CD4-positive, alpha-beta memory T cell (primary cell): ENCODE data around the gene TTC14. TPM values are rescaled to one million over a fixed set of nuclear protein-coding genes. Genes with fewer than 3 reads are reported as not detected.

ENCODE experiments used
- CTCF ChIA-PET: fragments of 350-600 bp; sonication (Branson Sonifier 250); formaldehyde crosslinking; loops from one replicate; lab custom pipeline; 2021; ENCODE audit warnings: inconsistent platforms; ENCODE audit not compliant: partially characterized antibody; lab: Charles Lee
- POLR2A ChIA-PET: fragments of 350-600 bp; sonication (Branson Sonifier 250); formaldehyde crosslinking; loops from one replicate; lab custom pipeline; 2021; ENCODE audit not compliant: partially characterized antibody; lab: Charles Lee
- DNase-seq, 5 donors: peaks; one replicate each; pipeline versions ENCODE4 v3.0.0 to v3.0.0-alpha.2; 2020 to 2022; ENCODE audit warnings: mixed read lengths in 1 of 5
- H3K27ac ChIP-seq: one replicate; pipeline ENCODE4 v1.7.0; 2013; ENCODE audit warnings: low read depth, low read length
- H3K27me3 ChIP-seq: 2 replicates; pipeline ENCODE4 v1.7.0; 2013; ENCODE audit warnings: mild to moderate bottlenecking, low read length, moderate library complexity; ENCODE audit not compliant: insufficient read depth
- H3K36me3 ChIP-seq: 2 replicates; pipeline ENCODE4 v1.7.0; 2013; ENCODE audit warnings: mild to moderate bottlenecking, low read length, moderate library complexity; ENCODE audit not compliant: insufficient read depth
- H3K4me1 ChIP-seq: 2 replicates; pipeline ENCODE4 v1.7.0; 2013; ENCODE audit warnings: mild to moderate bottlenecking, low read length, moderate library complexity; ENCODE audit not compliant: insufficient read depth
- H3K4me3 ChIP-seq, 2 donors: one replicate each; pipeline ENCODE4 v1.7.0; 2013; ENCODE audit warnings: low read length in 2 of 2, mild to moderate bottlenecking in 1 of 2
- H3K9me3 ChIP-seq, 2 donors: one replicate each; pipeline ENCODE4 v1.7.0; 2013; ENCODE audit warnings: low read length in 2 of 2, control low read depth in 1 of 2; ENCODE audit not compliant: control insufficient read depth in 1 of 2
- H3K27ac Mint-ChIP-seq, 7 donors: one replicate each; pipeline ENCODE4 v1.8.0; 2020 to 2021; ENCODE audit warnings: mixed read lengths in 7 of 7, mild to moderate bottlenecking in 6 of 7, inconsistent platforms in 3 of 7, moderate library complexity in 3 of 7
- H3K27me3 Mint-ChIP-seq, 2 donors: one replicate each; pipeline ENCODE4 v1.8.0; 2020 to 2021; ENCODE audit warnings: mixed read lengths in 2 of 2
- H3K36me3 Mint-ChIP-seq, 2 donors: one replicate each; pipeline ENCODE4 v1.8.0; 2020 to 2021; ENCODE audit warnings: mixed read lengths in 2 of 2, inconsistent platforms in 1 of 2, mild to moderate bottlenecking in 1 of 2
- H3K4me1 Mint-ChIP-seq, 4 donors: one replicate each; pipeline ENCODE4 v1.8.0; 2020 to 2021; ENCODE audit warnings: mixed read lengths in 4 of 4, mild to moderate bottlenecking in 1 of 4
- H3K4me3 Mint-ChIP-seq, 8 donors: one replicate each; pipeline ENCODE4 v1.8.0; 2020 to 2021; ENCODE audit warnings: mixed read lengths in 8 of 8, mild to moderate bottlenecking in 7 of 8, moderate library complexity in 6 of 8, inconsistent platforms in 3 of 8
- H3K9me3 Mint-ChIP-seq, 8 donors: one replicate each; pipeline ENCODE4 v1.8.0; 2020 to 2021; ENCODE audit warnings: mixed read lengths in 8 of 8, mild to moderate bottlenecking in 5 of 8, inconsistent platforms in 3 of 8, moderate library complexity in 1 of 8
- intact Hi-C: fragments of 100-400 bp; cut with micrococcal nuclease; formaldehyde crosslinking; loops from one replicate; pipeline ENCODE4 v1.15.1; 2023
- polyA plus RNA-seq, 2 donors: library from polyadenylated mRNA; unstranded; fragments of 300-500 nt; fragmentation: Illumina TruSeq; gene quantifications; one replicate each; pipeline ENCODE4 v1.2.3, GENCODE V29; 2021
- total RNA-seq, 2 experiments: library from RNA; stranded (reverse); gene quantifications; one replicate each; pipeline ENCODE4 v1.2.3, GENCODE V29; 2021

TTC14 gene
- total and polyA plus RNA-seq, 4 experiments from 2014 or later = 15.7 to 177 (median 92.4) TPM

GRCh38 chr3:180630371-180630770 lies 28.4 kb downstream of the TTC14 start:
- Mint-ChIP-seq H3K9me3 (peaks cover 0 to 6% (median 0%) of the 10 kb centered on the region in 8 donors), H3K36me3 (peaks cover 4 to 16% of the 10 kb centered on the region in 2 donors), H3K4me1 (peaks cover 0 to 2% (median 0%) of the 10 kb centered on the region in 4 donors), H3K4me3 (no peak overlapping the region), H3K27me3 (peaks cover 16 to 18% of the 10 kb centered on the region in 2 donors), H3K27ac (no peak overlapping the region)
- CTCF ChIA-PET = no interaction called here
- Histone ChIP-seq H3K36me3 (no peaks in the 10 kb centered on the region), H3K9me3 (no peaks in the 10 kb centered on the region), H3K4me3 (no peak overlapping the region), H3K27ac (no peak overlapping the region), H3K4me1 (no peaks in the 10 kb centered on the region), H3K27me3 (no peaks in the 10 kb centered on the region)
- POLR2A ChIA-PET = interaction anchor here (1.2 kb wide), 1 partner anchor 28 kb away, joined by 3 read pairs; no protein-coding TSS in a partner anchor
- intact Hi-C loops = no loop called here
- DNase-seq = no peak

GRCh38 chr3:180631317-180631716 lies 29.4 kb downstream of the TTC14 start:
- Mint-ChIP-seq H3K36me3 (peaks cover 3 to 6% of the 10 kb centered on the region in 2 donors), H3K4me1 (no peaks in the 10 kb centered on the region), H3K27me3 (peaks cover 22 to 27% of the 10 kb centered on the region in 2 donors), H3K9me3 (peaks cover 0 to 8% (median 0%) of the 10 kb centered on the region in 8 donors), H3K4me3 (no peak overlapping the region), H3K27ac (no peak overlapping the region)
- H3K36me3 ChIP-seq = no peaks in the 10 kb centered on the region
- ChIA-PET POLR2A (interaction anchor here (1.2 kb wide), 1 partner anchor 29 kb away, joined by 3 read pairs; no protein-coding TSS in a partner anchor), CTCF (no interaction called here)
- intact Hi-C loops = no loop called here
- no peak for DNase-seq
- H3K4me1 ChIP-seq = no peaks in the 10 kb centered on the region
- no peaks in the 10 kb centered on the region for H3K27me3 ChIP-seq
- H3K9me3 ChIP-seq = no peaks in the 10 kb centered on the region
- H3K27ac ChIP-seq = no peak overlapping the region
- no peak overlapping the region for H3K4me3 ChIP-seq

- no peak overlapping the region for H3K4me3 ChIP-seq
- no peak overlapping the region for H3K4me3 Mint-ChIP-seq
- no peaks in the 10 kb centered on the region for H3K36me3 ChIP-seq
- H3K27me3 Mint-ChIP-seq = peaks cover 33 to 40% of the 10 kb centered on the region in 2 donors
- H3K9me3 ChIP-seq = no peaks in the 10 kb centered on the region
- POLR2A ChIA-PET = no interaction called here
- intact Hi-C loops = no loop called here
- no peak overlapping the region for H3K27ac ChIP-seq
- H3K36me3 Mint-ChIP-seq = peaks cover 0 to 3% of the 10 kb centered on the region in 2 donors
- no peak overlapping the region for H3K27ac Mint-ChIP-seq
- peaks cover 0 to 8% (median 0%) of the 10 kb centered on the region in 8 donors for H3K9me3 Mint-ChIP-seq
- H3K27me3 ChIP-seq = no peaks in the 10 kb centered on the region
- no peaks in the 10 kb centered on the region for H3K4me1 ChIP-seq
- no peaks in the 10 kb centered on the region for H3K4me1 Mint-ChIP-seq
- DNase-seq = no peak
- CTCF ChIA-PET = no interaction called here
These were observed 31.8 kb downstream of the TTC14 start for GRCh38 chr3:180633722-180634121.

DNA sequence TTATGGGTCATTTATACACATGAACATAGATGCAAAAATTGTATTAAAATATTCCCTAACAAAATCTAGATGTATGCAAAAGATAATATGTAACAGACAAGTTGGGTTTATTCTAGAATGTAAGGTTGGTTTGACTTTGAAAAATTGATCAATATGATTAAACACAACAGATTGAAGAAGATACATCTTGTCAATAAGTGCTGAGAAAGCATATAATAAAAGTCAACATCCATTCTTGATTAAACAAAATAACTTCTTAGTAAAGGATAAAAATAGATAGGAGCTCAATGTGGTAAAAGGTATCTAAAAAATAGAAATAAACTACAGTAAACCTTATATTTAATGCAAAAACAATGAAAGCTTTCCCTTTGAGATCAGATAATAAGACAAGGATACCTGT lies 39.0 kb downstream of the TTC14 start:
- H3K36me3 Mint-ChIP-seq = no peaks in the 10 kb centered on the region
- no peak overlapping the region for H3K4me3 Mint-ChIP-seq
- no peak overlapping the region for H3K27ac Mint-ChIP-seq
- no peaks in the 10 kb centered on the region for H3K4me1 Mint-ChIP-seq
- Histone ChIP-seq H3K27me3 (no peaks in the 10 kb centered on the region), H3K36me3 (no peaks in the 10 kb centered on the region), H3K4me3 (no peak overlapping the region), H3K27ac (no peak overlapping the region), H3K9me3 (no peaks in the 10 kb centered on the region), H3K4me1 (no peaks in the 10 kb centered on the region)
- H3K9me3 Mint-ChIP-seq = peaks cover 0 to 3% (median 0%) of the 10 kb centered on the region in 8 donors
- POLR2A ChIA-PET = no interaction called here
- CTCF ChIA-PET = no interaction called here
- intact Hi-C loops = no loop called here
- H3K27me3 Mint-ChIP-seq = peaks cover 16 to 31% of the 10 kb centered on the region in 2 donors
- no peak for DNase-seq

DNA sequence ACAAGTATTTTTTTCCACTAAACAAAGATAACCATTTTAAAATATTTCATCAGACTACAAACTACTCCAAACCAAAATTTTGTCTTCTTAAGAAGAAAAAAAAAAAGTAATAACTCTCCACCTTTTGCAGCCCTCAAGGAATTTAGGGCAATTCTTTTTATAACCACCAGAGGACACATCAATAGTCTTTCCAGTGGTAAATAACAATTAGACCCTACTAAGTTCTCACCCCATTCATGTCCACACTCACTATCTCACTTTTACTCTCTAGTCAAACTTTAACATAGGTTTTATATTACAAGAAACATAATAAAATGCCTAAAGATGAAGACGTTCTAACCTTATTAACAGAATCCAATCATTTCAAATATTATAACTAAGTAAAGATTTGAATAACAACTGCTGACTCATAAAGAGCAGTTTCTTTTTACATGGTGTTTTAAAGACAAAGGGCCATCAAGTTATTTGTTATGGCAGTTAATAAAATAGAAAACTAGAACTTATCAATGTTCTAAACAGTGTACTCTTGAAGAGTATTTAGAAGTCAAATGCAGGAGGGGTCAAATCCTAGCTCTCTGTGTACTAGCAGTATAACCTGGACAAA lies 44.3 kb downstream of the TTC14 start:
- no peaks in the 10 kb centered on the region for H3K9me3 Mint-ChIP-seq
- no peaks in the 10 kb centered on the region for H3K36me3 Mint-ChIP-seq
- peaks cover 9 to 12% of the 10 kb centered on the region in 2 donors for H3K27me3 Mint-ChIP-seq
- no peaks in the 10 kb centered on the region for H3K4me1 Mint-ChIP-seq
- ChIA-PET POLR2A (no interaction called here), CTCF (no interaction called here)
- Histone ChIP-seq H3K4me3 (no peak overlapping the region), H3K36me3 (no peaks in the 10 kb centered on the region), H3K27me3 (peaks cover 9% of the 10 kb centered on the region), H3K4me1 (no peaks in the 10 kb centered on the region), H3K9me3 (no peaks in the 10 kb centered on the region), H3K27ac (no peak overlapping the region)
- intact Hi-C loops = no loop called here
- DNase-seq = no peak
- H3K4me3 Mint-ChIP-seq = no peak overlapping the region
- no peak overlapping the region for H3K27ac Mint-ChIP-seq

DNA sequence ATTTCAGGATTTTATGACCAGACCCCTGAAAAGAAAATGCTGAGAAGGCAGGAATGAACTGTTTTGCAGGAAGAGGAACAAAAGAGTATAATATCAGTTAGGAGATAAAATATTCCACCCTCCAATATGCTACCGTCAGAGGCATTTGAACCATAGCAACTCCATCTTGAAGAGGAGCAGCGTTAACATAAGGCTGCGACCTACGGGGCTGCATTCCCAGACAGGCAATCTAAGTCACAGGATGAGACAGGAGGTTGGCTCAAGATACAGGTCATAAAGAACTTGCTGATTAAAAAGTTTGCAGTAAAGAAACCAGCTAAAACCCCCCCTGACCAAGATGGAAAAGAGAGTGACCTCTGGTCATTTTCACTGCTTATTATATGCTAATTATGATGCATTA lies 54.4 kb downstream of the TTC14 start:
- Histone ChIP-seq H3K9me3 (no peaks in the 10 kb centered on the region), H3K4me3 (no peak overlapping the region), H3K4me1 (no peaks in the 10 kb centered on the region), H3K27ac (no peak overlapping the region), H3K36me3 (no peaks in the 10 kb centered on the region), H3K27me3 (no peaks in the 10 kb centered on the region)
- intact Hi-C loops = no loop called here
- peaks cover 0 to 2% (median 0%) of the 10 kb centered on the region in 4 donors for H3K4me1 Mint-ChIP-seq
- H3K9me3 Mint-ChIP-seq = no peaks in the 10 kb centered on the region
- H3K4me3 Mint-ChIP-seq = no peak overlapping the region
- no peak for DNase-seq
- H3K36me3 Mint-ChIP-seq = no peaks in the 10 kb centered on the region
- ChIA-PET CTCF (no interaction called here), POLR2A (no interaction called here)
- no peak overlapping the region for H3K27ac Mint-ChIP-seq
- H3K27me3 Mint-ChIP-seq = peaks cover 11 to 19% of the 10 kb centered on the region in 2 donors

DNA sequence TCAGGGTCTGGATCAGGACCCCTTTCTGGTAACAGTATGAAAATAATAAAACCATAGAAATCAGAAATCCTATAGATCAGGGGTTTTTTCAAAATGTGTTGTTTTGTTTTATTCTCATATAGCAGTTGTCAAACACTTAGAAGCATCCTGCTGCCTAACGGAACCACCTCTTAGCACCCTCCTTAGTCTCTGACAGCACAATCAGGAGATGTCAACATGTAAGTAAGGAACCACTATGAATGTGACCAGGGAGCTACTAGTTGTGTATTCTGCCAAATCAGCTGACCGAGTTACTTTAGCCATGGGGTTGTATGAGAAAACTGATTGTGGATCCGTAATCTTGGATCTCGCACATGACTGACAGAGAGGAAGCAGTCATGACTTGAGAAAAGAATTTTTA lies 55.1 kb downstream of the TTC14 start:
- CTCF ChIA-PET = no interaction called here
- H3K27me3 Mint-ChIP-seq = peaks cover 11 to 19% of the 10 kb centered on the region in 2 donors
- no peak overlapping the region for H3K4me3 Mint-ChIP-seq
- Histone ChIP-seq H3K9me3 (no peaks in the 10 kb centered on the region), H3K27me3 (no peaks in the 10 kb centered on the region), H3K4me3 (no peak overlapping the region), H3K27ac (no peak overlapping the region), H3K36me3 (no peaks in the 10 kb centered on the region), H3K4me1 (no peaks in the 10 kb centered on the region)
- peaks cover 0 to 2% (median 0%) of the 10 kb centered on the region in 4 donors for H3K4me1 Mint-ChIP-seq
- intact Hi-C loops = no loop called here
- no peaks in the 10 kb centered on the region for H3K9me3 Mint-ChIP-seq
- DNase-seq = no peak
- POLR2A ChIA-PET = no interaction called here
- H3K27ac Mint-ChIP-seq = no peak overlapping the region
- no peaks in the 10 kb centered on the region for H3K36me3 Mint-ChIP-seq
